HT1080 (cell line): Measurements from ENCODE around the gene ILK. TPM values are rescaled to one million over a fixed set of nuclear protein-coding genes. Genes with fewer than 3 reads are reported as not detected.
A peak's percentile ranks its signal among the peaks of the same experiment; 100 is the strongest.

Source experiments
- DNase-seq: peaks from one replicate; pipeline ENCODE4 v3.0.0-alpha.2; 2015; ENCODE audit warnings: low read depth
- polyA plus RNA-seq, 2 experiments: library from polyadenylated mRNA; depleted of rRNA; stranded (reverse); fragments of >200 nt; gene quantifications; 2 replicates each; pipeline ENCODE4 v1.2.3, GENCODE V29; 2015
- total RNA-seq: library from RNA; depleted of rRNA; stranded (reverse); fragments of >200 nt; shearing (Covaris generic); gene quantifications from 2 replicates; pipeline ENCODE4 v1.2.3, GENCODE V29; 2014; rRNA removed

ILK gene
- 142 and 149 TPM in 2 replicates for total RNA-seq
- 127 and 130 TPM in 2 replicates for polyA plus RNA-seq (2015; cell fraction: cytosol; rRNA removed)
- 128 and 144 TPM in 2 replicates for polyA plus RNA-seq (2015; cell fraction: nucleus; rRNA removed)

GRCh38 chr11:6603287-6604080 lies at the start of gene ILK, which contains the start of gene RRP8:
Gene ILK, plus strand, starts transcription at chr11:6603774. Its CDS starts 498 bp downstream, at chr11:6604272.
Gene RRP8, minus strand, starts transcription at chr11:6603616. Its CDS starts 114 bp downstream, at chr11:6603502.
- DNase-seq = peak; percentile 86

GRCh38 chr11:6554828-6555706 lies 48.5 kb upstream of the ILK start:
- DNase-seq = no peak

- DNase-seq = no peak
These were observed 47.2 kb upstream of the ILK start for GRCh38 chr11:6556139-6556949.

- no peak for DNase-seq
These were observed 46.5 kb upstream of the ILK start for GRCh38 chr11:6557063-6557462.

- DNase-seq = no peak
These were observed 45.6 kb upstream of the ILK start for GRCh38 chr11:6557761-6558674.

GRCh38 chr11:6559369-6559768 lies 44.2 kb upstream of the ILK start:
- DNase-seq = no peak

- no peak for DNase-seq
These were observed 42.3 kb upstream of the ILK start for GRCh38 chr11:6561288-6561687.

- DNase-seq = no peak
These were observed 40.4 kb upstream of the ILK start for GRCh38 chr11:6563121-6563619.

GRCh38 chr11:6563667-6564066 lies 39.9 kb upstream of the ILK start:
- no peak for DNase-seq

- no peak for DNase-seq
These were observed 38.2 kb upstream of the ILK start for GRCh38 chr11:6565325-6565724.

- no peak for DNase-seq
These were observed 37.4 kb upstream of the ILK start for GRCh38 chr11:6565988-6566703.

GRCh38 chr11:6566704-6567370 lies 36.7 kb upstream of the ILK start:
- no peak for DNase-seq

GRCh38 chr11:6567371-6567745 lies 36.2 kb upstream of the ILK start:
- no peak for DNase-seq

GRCh38 chr11:6568191-6568918 lies 35.2 kb upstream of the ILK start:
- DNase-seq = peak; percentile 55

- no peak for DNase-seq
These were observed 33.9 kb upstream of the ILK start for GRCh38 chr11:6569706-6570105.

GRCh38 chr11:6570691-6571427 lies 32.7 kb upstream of the ILK start:
- no peak for DNase-seq

GRCh38 chr11:6571434-6572008 lies 32.1 kb upstream of the ILK start:
- no peak for DNase-seq
